Adrenal gland (tissue), 12 donors: Measurements from ENCODE around the gene PREPL. TPM values are rescaled to one million over a fixed set of nuclear protein-coding genes. Genes with fewer than 3 reads are reported as not detected.
A peak's percentile ranks its signal among the peaks of the same experiment; 100 is the strongest.

Experiments used
- DNase-seq, 7 donors: peaks; one replicate each; pipeline ENCODE4 v3.0.0-alpha.2; 2019 to 2020
- H3K27ac ChIP-seq, 5 donors: fragments of 200-600 bp; sonication (generic) in 4 of 5; 1 replicate in 3 of 5; 2 replicates in 2 of 5; pipeline versions ENCODE4 v1.5.1 to v1.8.0; 2016 to 2020; ENCODE audit warnings: mild to moderate bottlenecking in 1 of 5
- H3K27me3 ChIP-seq: fragments of 200-600 bp; 2 replicates; pipeline ENCODE4 v1.8.0; 2021
- H3K36me3 ChIP-seq, 2 donors: fragments of 200-600 bp; replicated peaks in 1 of 2; 1 replicate in 1 of 2; 2 replicates in 1 of 2; pipeline versions ENCODE4 v1.5.1 to v1.8.0; 2018 to 2022
- H3K4me1 ChIP-seq, 2 donors: fragments of 200-600 bp; replicated peaks in 1 of 2; 1 replicate in 1 of 2; 2 replicates in 1 of 2; pipeline versions ENCODE4 v1.5.1 to v1.8.0; 2018 to 2021
- H3K4me3 ChIP-seq, 4 donors: fragments of 200-600 bp; sonication (generic) in 3 of 4; one replicate each; pipeline ENCODE4 v1.5.1; 2016 to 2018
- H3K9me3 ChIP-seq, 3 donors: fragments of 200-600 bp; sonication (generic) in 1 of 3; replicated peaks in 1 of 3; 1 replicate in 2 of 3; 2 replicates in 1 of 3; pipeline versions ENCODE4 v1.5.1 to v1.8.0; 2016 to 2021
- CTCF ChIP-seq, 6 experiments: fragments of 450-650 bp in 4 of 6; fragments of 200-600 bp in 2 of 6; sonication (generic) in 1 of 6; IDR thresholded peaks; 1 replicate in 5 of 6; 2 replicates in 1 of 6; pipeline versions ENCODE4 v1.5.1 to v1.8.0; 2016 to 2021; ENCODE audit warnings: antibody characterized with exemption in 6 of 6, mild to moderate bottlenecking in 2 of 6, moderate library complexity in 1 of 6
- POLR2A ChIP-seq, 2 donors: fragments of 450-650 bp; IDR thresholded peaks; one replicate each; pipeline ENCODE4 v1.6.1; 2017; ENCODE audit warnings: antibody characterized with exemption in 2 of 2, mild to moderate bottlenecking in 2 of 2, moderate library complexity in 1 of 2
- WGBS, 4 donors: extraction: QIAGEN DNeasy Blood & Tissue Kit in 2 of 4; methylation state at CpG; one replicate each; pipeline versions ENCODE4 v1.1.5 to v1.1.7; 2013 to 2017; 5-methylcytosine and 5-hydroxymethylcytosine counted together
- intact Hi-C, 2 donors: fragments of 100-400 bp; cut with DNase I; formaldehyde crosslinking; loops; one replicate each; pipeline versions ENCODE4 v1.14.1 to v1.15.0; 2022 to 2023
- polyA plus RNA-seq, 3 donors: library from polyadenylated mRNA; stranded (reverse); fragments of 200-250 nt in 2 of 3; fragments of 350-450 nt in 1 of 3; fragmentation: Illumina TruSeq in 1 of 3; extraction: RNeasy Lipid Tissue Mini Kit (QIAGEN cat#74804) in 1 of 3; gene quantifications; one replicate each; pipeline ENCODE4 v1.2.3, GENCODE V29; 2013 to 2014
- total RNA-seq, 9 donors: library from RNA; depleted of rRNA in 4 of 9; stranded (reverse); fragments of >200 nt in 4 of 9; fragments of 120-200 nt in 1 of 9; fragmentation: NEBNext Ultra II Directional in 1 of 9; extraction: Animal tissue kit (Norgen Biotek cat#: 25700) in 1 of 9; gene quantifications; one replicate each; pipeline versions ENCODE4 v1.1.0 to v1.2.4, GENCODE V29; 2013 to 2023
- donor health status: healthy with polysubstance abuse.
- donor health status: Bipolar disorder and iron deficiency.
- donor health status: DM: yes; HTN: yes; CAD: no.
- donor health status: DM: no; HTN: no; CAD: no.
- donor health status: DM: no; HTN: no; CAD: no.
- donor health status: DM: yes; HTN: yes; CAD: no.

The PREPL gene
- total and polyA plus RNA-seq, 12 donors, result 8.3 to 122 (median 61.6) TPM

- no peak for DNase-seq
- Histone ChIP-seq H3K27me3 (no peaks in the 10 kb centered on the region), H3K9me3 (no peaks in the 10 kb centered on the region), H3K27ac (no peak overlapping the region), H3K4me1 (peaks cover 0 to 6% of the 10 kb centered on the region in 2 donors), H3K36me3 (no peaks in the 10 kb centered on the region), H3K4me3 (no peak overlapping the region)
- TF ChIP-seq CTCF (IDR thresholded peaks at IDR 0.05) (no peak), POLR2A (IDR thresholded peaks at IDR 0.05) (no peak)
- intact Hi-C loops, result no loop called here
- WGBS, 4 donors, result 55 to 74% (median 67%) methylated on average over 1 of the region's 1 CpG
Measured at GRCh38 chr2:44269831-44270230, 91.5 kb downstream of the PREPL start.

- TF ChIP-seq POLR2A (IDR thresholded peaks at IDR 0.05), result no peak
- TF ChIP-seq CTCF (IDR thresholded peaks at IDR 0.05), result no peak
- WGBS, 4 donors, result 54 to 65% (median 63%) methylated on average over 7 of the region's 7 CpGs
- H3K4me1 ChIP-seq, result peaks cover 0 to 6% of the 10 kb centered on the region in 2 donors
- intact Hi-C loops, result no loop called here
- no peaks in the 10 kb centered on the region for H3K36me3 ChIP-seq
- peak in 6 of 7 donors; percentile 10 to 61 (median 22) for DNase-seq
- H3K9me3 ChIP-seq, result no peaks in the 10 kb centered on the region
- no peak overlapping the region for H3K4me3 ChIP-seq
- no peaks in the 10 kb centered on the region for H3K27me3 ChIP-seq
- H3K27ac ChIP-seq, result peak overlapping the region in 2 of 5 donors; percentile 59 to 64
Measured at GRCh38 chr2:44267796-44268648, 93.3 kb downstream of the PREPL start.

Other genes with a start within 250 kb of the PREPL start
- 10 to 100 TPM; 12.5 to 44.9 (median 34.8) TPM for gene PPM1B, start 192.6 kb downstream of the PREPL start, total RNA-seq
- 10 to 100 TPM; 12.2 to 36.4 (median 13.4) TPM for gene PPM1B, start 192.6 kb downstream of the PREPL start, polyA plus RNA-seq
- under 1 TPM in 4 of 9 donors, not detected in 5; 0.06 to 0.74 (median 0.21) TPM for gene SLC3A1, start 86.0 kb downstream of the PREPL start, total RNA-seq
- under 1 TPM in 2 of 3 donors, not detected in 1; 0.07 to 0.16 TPM for gene SLC3A1, start 86.0 kb downstream of the PREPL start, polyA plus RNA-seq
- gene CAMKMT, start 453 bp upstream of the PREPL start, total RNA-seq, result 10 to 100 TPM in 3 of 9 donors, 1 to 10 TPM in 6; 2.6 to 12.6 (median 8.7) TPM
- gene CAMKMT, start 453 bp upstream of the PREPL start, polyA plus RNA-seq, result 10 to 100 TPM in 1 of 3 donors, 1 to 10 TPM in 2; 5.1 to 14.0 (median 6.9) TPM